OCI-LY1 (cell line): ENCODE measurements around the gene SEMA3A.
"Not testable (repeated sequence)": the region's sequence is repeated elsewhere in the genome, so short reads cannot be mapped to it uniquely, and the experiment has no call there.

Experiments used
- CTCF ChIP-seq: fragments of 200-600 bp; sonication (generic), shearing (Covaris generic); IDR thresholded peaks from 2 replicates; pipeline ENCODE4 v1.5.1; 2017; ENCODE audit warnings: mild to moderate bottlenecking, antibody characterized with exemption, low read length, moderate library complexity, mixed read lengths
- EZH2 ChIP-seq: fragments of 200-600 bp; sonication (generic), shearing (Covaris generic); IDR thresholded peaks from 2 replicates; pipeline ENCODE4 v1.8.0; 2017; ENCODE audit warnings: borderline replicate concordance, mixed run types, mild to moderate bottlenecking, antibody characterized with exemption, low read length, moderate library complexity, mixed read lengths

GRCh38 chr7:84150370-84150769 lies 44.2 kb downstream of the SEMA3A start:
- not testable (repeated sequence) for TF ChIP-seq CTCF, EZH2
